Parathyroid adenoma (tissue), 2 donors: ENCODE results near the gene C2CD4B.

Experiments used
- H2AFZ ChIP-seq: fragments of 300-600 bp; sonication (generic); one replicate; pipeline ENCODE4 v1.7.0; 2017; ENCODE audit warnings: antibody characterized with exemption, mild to moderate bottlenecking
- H3K27ac ChIP-seq: fragments of 300-600 bp; sonication (generic); one replicate; pipeline ENCODE4 v1.7.0; 2017
- H3K27me3 ChIP-seq: fragments of 300-600 bp; sonication (generic); one replicate; pipeline ENCODE4 v1.7.0; 2017; ENCODE audit warnings: low read length; ENCODE audit not compliant: control insufficient read depth, insufficient read depth
- H3K36me3 ChIP-seq: fragments of 300-600 bp; sonication (generic); one replicate; pipeline ENCODE4 v1.7.0; 2017; ENCODE audit warnings: low read length; ENCODE audit not compliant: control insufficient read depth, insufficient read depth
- H3K4me1 ChIP-seq: fragments of 300-600 bp; sonication (generic); one replicate; pipeline ENCODE4 v1.7.0; 2017; ENCODE audit warnings: control low read depth
- H3K4me2 ChIP-seq: fragments of 300-600 bp; sonication (generic); one replicate; pipeline ENCODE4 v1.7.0; 2017; ENCODE audit warnings: low read length
- H3K4me3 ChIP-seq: fragments of 300-600 bp; sonication (generic); one replicate; pipeline ENCODE4 v1.7.0; 2017; ENCODE audit warnings: low read depth, low read length
- H3K79me2 ChIP-seq: fragments of 300-600 bp; sonication (generic); one replicate; pipeline ENCODE4 v1.7.0; 2017; ENCODE audit warnings: control low read depth
- H3K9ac ChIP-seq: fragments of 300-600 bp; sonication (generic); one replicate; pipeline ENCODE4 v1.7.0; 2017; ENCODE audit warnings: mild to moderate bottlenecking
- H3K9me3 ChIP-seq: fragments of 300-600 bp; sonication (generic); one replicate; pipeline ENCODE4 v1.7.0; 2017; ENCODE audit warnings: low read length; ENCODE audit not compliant: control insufficient read depth
- CTCF ChIP-seq: fragments of 300-600 bp; sonication (generic); IDR thresholded peaks from one replicate; pipeline ENCODE4 v1.7.0; 2017; ENCODE audit warnings: antibody characterized with exemption, mild to moderate bottlenecking
- donor health status: primary hyperparathyroidism.

The C2CD4B gene

GRCh38 chr15:62147149-62147548 lies 17.9 kb downstream of the C2CD4B start:
- no peak for TF ChIP-seq CTCF
- H3K79me2 ChIP-seq: no peaks in the 10 kb centered on the region
- H3K36me3 ChIP-seq: no peaks in the 10 kb centered on the region
- no peak overlapping the region for H3K4me2 ChIP-seq
- H3K27me3 ChIP-seq: no peaks in the 10 kb centered on the region
- H2AFZ ChIP-seq: no peak overlapping the region
- no peak overlapping the region for H3K4me3 ChIP-seq
- no peaks in the 10 kb centered on the region for H3K4me1 ChIP-seq
- no peak overlapping the region for H3K27ac ChIP-seq
- H3K9me3 ChIP-seq: no peaks in the 10 kb centered on the region
- H3K9ac ChIP-seq: no peak overlapping the region

GRCh38 chr15:62145015-62145735 lies 19.9 kb downstream of the C2CD4B start:
- H3K4me3 ChIP-seq: no peak overlapping the region
- H3K27me3 ChIP-seq: no peaks in the 10 kb centered on the region
- no peaks in the 10 kb centered on the region for H3K4me1 ChIP-seq
- no peak overlapping the region for H2AFZ ChIP-seq
- no peak overlapping the region for H3K27ac ChIP-seq
- TF ChIP-seq CTCF: no peak
- H3K79me2 ChIP-seq: no peaks in the 10 kb centered on the region
- H3K9me3 ChIP-seq: no peaks in the 10 kb centered on the region
- H3K4me2 ChIP-seq: no peak overlapping the region
- H3K36me3 ChIP-seq: no peaks in the 10 kb centered on the region
- no peak overlapping the region for H3K9ac ChIP-seq

GRCh38 chr15:62142736-62143135 lies 22.3 kb downstream of the C2CD4B start:
- no peak overlapping the region for H3K9ac ChIP-seq
- H3K4me1 ChIP-seq: no peaks in the 10 kb centered on the region
- H3K27ac ChIP-seq: no peak overlapping the region
- H2AFZ ChIP-seq: no peak overlapping the region
- no peaks in the 10 kb centered on the region for H3K36me3 ChIP-seq
- no peak overlapping the region for H3K4me2 ChIP-seq
- H3K4me3 ChIP-seq: no peak overlapping the region
- H3K79me2 ChIP-seq: no peaks in the 10 kb centered on the region
- H3K9me3 ChIP-seq: no peaks in the 10 kb centered on the region
- no peak for TF ChIP-seq CTCF
- H3K27me3 ChIP-seq: no peaks in the 10 kb centered on the region

- Histone ChIP-seq H3K36me3 (no peaks in the 10 kb centered on the region), H3K9ac (no peak overlapping the region), H3K79me2 (no peaks in the 10 kb centered on the region), H3K27ac (no peak overlapping the region), H3K9me3 (no peaks in the 10 kb centered on the region), H3K4me1 (no peaks in the 10 kb centered on the region), H3K27me3 (no peaks in the 10 kb centered on the region), H3K4me3 (no peak overlapping the region), H2AFZ (no peak overlapping the region), H3K4me2 (no peak overlapping the region)
- TF ChIP-seq CTCF: no peak
These were observed 23.2 kb downstream of the C2CD4B start for GRCh38 chr15:62141643-62142588.
